Tibial nerve (tissue), 3 donors: Measurements from ENCODE around the gene VPS4B.

Experiments used
- CTCF ChIP-seq, 5 experiments: fragments of 200-600 bp in 3 of 5; fragments of 450-650 bp in 2 of 5; sonication (generic) in 3 of 5; IDR thresholded peaks; one replicate each; pipeline ENCODE4 v1.5.1; 2016 to 2019; ENCODE audit warnings: antibody characterized with exemption in 5 of 5, mild to moderate bottlenecking in 3 of 5, moderate library complexity in 2 of 5
- POLR2A ChIP-seq, 2 donors: fragments of 450-650 bp; IDR thresholded peaks; one replicate each; pipeline ENCODE4 v1.6.1; 2017; ENCODE audit warnings: antibody characterized with exemption in 2 of 2, mild to moderate bottlenecking in 2 of 2, moderate library complexity in 2 of 2

- TF ChIP-seq CTCF (IDR thresholded peaks at IDR 0.05) (no peak), POLR2A (IDR thresholded peaks at IDR 0.05) (no peak)
Measured at GRCh38 chr18:63460414-63460813, 38.1 kb upstream of the VPS4B start.
